Left lung (tissue), 10 donors: ENCODE measurements around the gene F2RL1. TPM values are rescaled to one million over a fixed set of nuclear protein-coding genes. Genes with fewer than 3 reads are reported as not detected.

Source experiments
- ATAC-seq: fragments of 200-7000 bp; cut with Tn5 transposase; one replicate; pipeline ENCODE4 v1.9.1; 2020; ENCODE audit warnings: moderate library complexity
- DNase-seq, 4 donors: peaks; one replicate each; pipeline ENCODE4 v3.0.0-alpha.2; 2013 to 2020
- H3K27ac ChIP-seq, 2 donors: fragments of 200-600 bp; sonication (generic) in 1 of 2; one replicate each; pipeline versions ENCODE4 v1.5.0 to v1.8.0; 2020 to 2021
- H3K27me3 ChIP-seq, 2 donors: fragments of 200-600 bp; sonication (generic) in 1 of 2; one replicate each; pipeline versions ENCODE4 v1.5.0 to v1.8.0; 2020 to 2021
- H3K36me3 ChIP-seq, 2 donors: fragments of 200-600 bp; sonication (generic) in 1 of 2; one replicate each; pipeline versions ENCODE4 v1.5.0 to v1.8.0; 2020 to 2021
- H3K4me1 ChIP-seq, 2 donors: fragments of 200-600 bp; one replicate each; pipeline ENCODE4 v1.8.0; 2021
- H3K4me3 ChIP-seq, 2 donors: fragments of 200-600 bp; sonication (generic) in 1 of 2; one replicate each; pipeline versions ENCODE4 v1.5.0 to v1.8.0; 2020 to 2021; ENCODE audit warnings: mild to moderate bottlenecking in 1 of 2
- H3K9me3 ChIP-seq, 2 donors: fragments of 200-600 bp; sonication (generic) in 1 of 2; one replicate each; pipeline versions ENCODE4 v1.5.0 to v1.8.0; 2020 to 2021
- intact Hi-C, 2 donors: fragments of 100-400 bp; cut with DNase I; formaldehyde crosslinking; loops; one replicate each; pipeline versions ENCODE4 v1.11.2 to v1.14.2; 2022
- polyA plus RNA-seq, 6 donors: library from polyadenylated mRNA; unstranded; fragments of 120-200 nt; gene quantifications; one replicate each; pipeline ENCODE4 v1.2.1, GENCODE V29; 2013; ENCODE audit not compliant: insufficient read length in 6 of 6
- total RNA-seq, 2 donors: library from RNA; stranded (reverse); fragmentation: NEBNext Ultra II Directional; extraction: Animal tissue kit (Norgen Biotek cat#: 25700); gene quantifications; one replicate each; pipeline ENCODE4 v1.2.1, GENCODE V29; 2021
- TF ChIP-seq, protein P1 (sequence below), 2 donors: fragments of 200-600 bp; sonication (generic) in 1 of 2; IDR thresholded peaks; one replicate each; pipeline versions ENCODE4 v1.5.0 to v1.8.0; 2021; ENCODE audit warnings: antibody characterized with exemption in 2 of 2
- donor health status: DM: no; HTN: yes; CAD: no.
- donor health status: DM: no; HTN: no; CAD: no.

F2RL1 gene
- total and polyA plus RNA-seq, 8 donors: 6.5 to 12.0 (median 8.5) TPM

DNA sequence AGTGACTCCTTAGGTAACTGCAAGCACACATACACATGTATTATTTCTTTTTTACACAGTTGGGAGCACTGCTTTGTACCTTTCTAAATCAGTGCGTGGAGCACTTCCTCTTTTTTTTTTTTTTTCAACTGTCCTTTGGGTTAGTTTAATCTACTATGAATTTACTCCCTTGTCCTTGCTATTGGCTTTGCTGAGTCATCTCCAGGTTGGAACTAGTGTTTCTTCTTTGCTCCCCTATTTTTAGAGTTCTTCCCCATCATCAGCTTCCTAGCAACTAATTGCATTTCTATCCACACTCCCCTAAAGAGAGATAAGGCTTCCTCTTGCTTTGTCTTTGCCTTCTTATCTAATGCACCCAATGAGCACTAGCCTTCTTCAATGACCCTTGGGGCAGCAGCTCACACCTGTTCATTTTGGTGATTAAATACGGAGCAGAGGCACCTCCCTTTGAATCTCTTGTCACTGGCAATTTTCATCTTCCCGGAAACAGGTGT lies 55.3 kb downstream of the F2RL1 start:
- no peaks in the 10 kb centered on the region for H3K36me3 ChIP-seq

More for the DNA sequence above, 55.3 kb downstream of the F2RL1 start:
- intact Hi-C loops: no loop called here
- no peak for DNase-seq
- TF ChIP-seq, protein P1, sequence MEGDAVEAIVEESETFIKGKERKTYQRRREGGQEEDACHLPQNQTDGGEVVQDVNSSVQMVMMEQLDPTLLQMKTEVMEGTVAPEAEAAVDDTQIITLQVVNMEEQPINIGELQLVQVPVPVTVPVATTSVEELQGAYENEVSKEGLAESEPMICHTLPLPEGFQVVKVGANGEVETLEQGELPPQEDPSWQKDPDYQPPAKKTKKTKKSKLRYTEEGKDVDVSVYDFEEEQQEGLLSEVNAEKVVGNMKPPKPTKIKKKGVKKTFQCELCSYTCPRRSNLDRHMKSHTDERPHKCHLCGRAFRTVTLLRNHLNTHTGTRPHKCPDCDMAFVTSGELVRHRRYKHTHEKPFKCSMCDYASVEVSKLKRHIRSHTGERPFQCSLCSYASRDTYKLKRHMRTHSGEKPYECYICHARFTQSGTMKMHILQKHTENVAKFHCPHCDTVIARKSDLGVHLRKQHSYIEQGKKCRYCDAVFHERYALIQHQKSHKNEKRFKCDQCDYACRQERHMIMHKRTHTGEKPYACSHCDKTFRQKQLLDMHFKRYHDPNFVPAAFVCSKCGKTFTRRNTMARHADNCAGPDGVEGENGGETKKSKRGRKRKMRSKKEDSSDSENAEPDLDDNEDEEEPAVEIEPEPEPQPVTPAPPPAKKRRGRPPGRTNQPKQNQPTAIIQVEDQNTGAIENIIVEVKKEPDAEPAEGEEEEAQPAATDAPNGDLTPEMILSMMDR (IDR thresholded peaks at IDR 0.05): no peak
- Histone ChIP-seq H3K27me3 (no peaks in the 10 kb centered on the region), H3K4me3 (no peak overlapping the region), H3K27ac (no peak overlapping the region), H3K4me1 (no peaks in the 10 kb centered on the region), H3K9me3 (no peaks in the 10 kb centered on the region)
- no peak for ATAC-seq

Other genes with a start within 250 kb of the F2RL1 start
- gene F2RL2, start 195.6 kb upstream of the F2RL1 start, total RNA-seq: 1 to 10 TPM in 1 of 2 donors, under 1 TPM in 1; 0.10 to 1.8 TPM
- gene F2RL2, start 195.6 kb upstream of the F2RL1 start, polyA plus RNA-seq: under 1 TPM; 0.22 to 0.47 (median 0.31) TPM
- 10 to 100 TPM; 21.2 to 29.4 TPM for gene F2R, start 102.9 kb upstream of the F2RL1 start, total RNA-seq
- 10 to 100 TPM; 36.2 to 54.4 (median 46.7) TPM for gene F2R, start 102.9 kb upstream of the F2RL1 start, polyA plus RNA-seq
- under 1 TPM; 0.52 to 0.60 TPM for gene S100Z, start 31.0 kb downstream of the F2RL1 start, total RNA-seq
- under 1 TPM; 0.16 to 0.57 (median 0.31) TPM for gene S100Z, start 31.0 kb downstream of the F2RL1 start, polyA plus RNA-seq
- under 1 TPM in 1 of 2 donors, not detected in 1; 0.65 TPM for gene CRHBP, start 134.0 kb downstream of the F2RL1 start, total RNA-seq
- gene CRHBP, start 134.0 kb downstream of the F2RL1 start, polyA plus RNA-seq: under 1 TPM in 5 of 6 donors, not detected in 1; 0.22 to 0.72 (median 0.44) TPM
- gene AGGF1, start 211.4 kb downstream of the F2RL1 start, total RNA-seq: 10 to 100 TPM; 20.9 to 21.0 TPM
- gene AGGF1, start 211.4 kb downstream of the F2RL1 start, polyA plus RNA-seq: 10 to 100 TPM; 24.1 to 27.2 (median 25.7) TPM